ENCODE results near the gene PFAS.
"Not testable (repeated sequence)": the region's sequence is repeated elsewhere in the genome, so short reads cannot be mapped to it uniquely, and the experiment has no call there.

The PFAS gene

DNA sequence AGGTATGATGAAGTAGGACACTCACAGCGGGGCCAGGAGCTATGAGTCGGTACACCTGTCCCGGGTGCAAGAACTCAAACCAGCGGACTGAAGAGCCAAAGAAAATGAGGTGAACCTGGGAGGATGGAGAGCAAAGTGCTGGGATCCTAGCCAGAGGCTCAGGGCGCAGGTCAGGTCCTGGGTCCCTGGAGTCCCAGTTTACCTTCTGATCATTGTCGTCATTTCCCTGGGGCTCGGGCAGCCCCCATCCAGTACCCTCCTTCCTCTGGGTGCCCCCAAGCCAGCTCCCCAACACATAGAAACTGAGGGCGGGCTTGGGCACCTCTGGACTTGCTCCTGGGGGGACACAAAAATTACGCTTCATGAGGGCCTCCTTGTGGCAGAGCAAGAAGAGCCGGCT, 17.4 kb upstream of the PFAS start:
- no peak for DNase-seq

DNA sequence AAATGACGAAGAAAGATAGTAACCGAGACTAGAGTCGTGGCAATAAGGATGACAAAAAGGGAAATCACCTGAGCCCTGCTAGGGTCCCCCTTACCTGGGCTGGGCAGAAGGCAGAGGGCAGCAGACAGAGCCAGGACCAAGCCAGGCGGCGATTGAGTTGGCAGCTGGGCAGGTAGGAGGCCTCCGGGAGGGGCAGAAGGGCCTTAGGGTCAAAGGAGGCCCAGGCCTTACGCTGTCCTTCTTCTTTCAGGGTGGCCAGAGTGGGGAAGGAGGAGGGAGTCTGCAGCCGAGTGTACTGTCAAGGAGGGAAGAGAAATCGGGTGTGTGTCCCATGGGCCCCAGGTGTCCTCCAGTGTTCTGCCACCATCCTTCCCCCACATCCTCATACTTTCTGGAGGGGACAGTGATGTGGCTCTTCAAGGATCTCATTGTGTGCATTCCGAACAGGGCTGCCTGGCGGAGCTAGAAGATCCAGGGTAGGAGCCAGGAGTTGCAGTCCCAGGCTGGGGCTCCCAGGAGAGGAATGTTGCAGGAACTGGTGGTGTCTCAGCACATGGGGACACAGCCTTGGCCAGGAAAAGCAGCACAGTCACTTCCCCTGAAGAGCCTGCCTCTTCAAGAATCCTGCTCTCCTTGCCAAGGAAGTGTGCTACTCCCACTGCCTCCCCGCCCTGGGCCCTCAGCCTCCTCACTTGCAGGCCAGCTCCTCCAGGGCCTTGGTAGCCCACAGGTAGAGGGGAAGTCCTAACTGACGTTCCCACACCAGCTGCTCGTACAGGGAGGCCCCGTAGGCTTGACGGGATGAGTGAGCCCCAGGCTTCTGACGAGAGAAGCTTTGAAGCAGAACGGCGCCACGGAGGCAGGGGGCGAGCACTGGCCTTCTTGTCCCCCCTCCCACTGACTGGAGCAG, 14.5 kb upstream of the PFAS start:
- no peak for DNase-seq

DNA sequence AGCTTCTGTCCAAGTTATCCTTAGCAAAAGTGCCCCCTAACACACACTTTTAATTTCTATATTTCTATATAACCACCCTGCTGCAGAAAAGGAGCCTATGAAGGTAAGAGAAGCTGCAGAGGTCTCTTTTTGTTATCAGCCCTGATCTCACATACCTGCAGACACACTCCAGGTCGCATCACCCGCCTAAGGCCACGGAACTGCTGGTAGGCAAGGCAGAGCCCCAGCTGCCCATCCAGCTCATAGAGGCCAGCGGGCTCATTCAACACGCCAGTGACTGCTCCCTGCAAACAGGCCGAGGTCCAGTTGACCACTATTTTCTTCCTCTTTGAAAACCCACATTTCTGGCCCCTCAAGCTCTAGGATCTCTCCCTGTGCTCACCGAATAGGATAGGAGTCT, 13.4 kb upstream of the PFAS start:
- no peak for DNase-seq

DNA sequence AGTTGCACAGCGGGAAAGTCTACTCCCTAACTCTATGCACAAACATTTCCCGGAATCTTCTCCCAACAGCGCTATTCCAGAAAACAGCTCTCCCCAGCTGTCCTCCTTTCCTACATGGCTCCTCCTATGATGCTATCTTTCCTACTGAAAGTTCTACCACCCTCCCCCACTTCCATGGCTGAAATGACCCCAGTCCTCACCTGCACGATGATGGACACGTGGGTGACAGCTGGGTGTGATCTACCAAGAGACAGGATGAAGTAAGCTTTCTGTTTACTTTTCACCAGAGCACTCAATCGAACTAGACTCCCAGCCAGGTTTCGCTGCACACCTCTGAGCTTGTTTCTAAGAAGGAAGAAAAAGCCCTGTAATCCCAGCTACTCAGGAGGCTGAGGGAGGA, 11.9 kb upstream of the PFAS start:
- no peak for DNase-seq

DNA sequence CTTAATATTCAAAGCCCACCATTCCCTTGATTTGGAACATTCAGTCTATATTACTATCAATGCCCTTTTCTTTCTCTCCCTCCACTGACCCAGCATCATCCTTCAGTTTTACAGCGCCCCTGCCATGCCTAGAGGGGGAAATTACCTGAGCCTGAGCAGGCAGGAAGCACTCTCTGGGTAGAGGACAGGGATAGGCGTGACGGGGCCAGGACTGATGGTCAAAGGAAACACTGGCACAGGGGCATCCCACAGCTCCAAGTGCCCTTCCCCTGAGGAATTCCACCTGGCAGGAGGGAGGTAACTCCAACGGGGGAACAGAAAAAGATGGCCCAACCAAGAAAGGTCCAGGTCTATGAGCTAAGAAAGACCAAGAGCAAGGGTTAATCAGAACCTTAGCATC, 11.2 kb upstream of the PFAS start:
- no peak for DNase-seq

DNA sequence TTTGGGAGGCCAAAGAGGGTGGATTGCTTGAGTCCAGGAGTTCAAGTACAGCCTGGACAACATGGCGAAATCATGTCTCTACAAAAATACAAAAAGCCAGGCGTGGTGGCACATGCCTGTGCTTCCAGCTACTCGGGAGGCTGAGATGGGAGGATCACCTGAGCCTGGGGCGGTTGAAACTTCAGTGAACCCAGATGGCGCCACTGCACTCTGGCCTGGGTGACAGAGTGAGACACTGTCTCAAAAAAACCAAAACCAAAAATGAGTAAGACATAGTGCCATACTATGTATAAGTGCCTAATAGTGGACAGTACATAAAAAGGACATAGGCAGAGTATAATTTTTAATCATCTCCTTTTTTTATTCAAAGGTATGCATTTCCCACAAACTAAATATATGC, 5.3 kb upstream of the PFAS start:
- peak; percentile 35 for DNase-seq

DNA sequence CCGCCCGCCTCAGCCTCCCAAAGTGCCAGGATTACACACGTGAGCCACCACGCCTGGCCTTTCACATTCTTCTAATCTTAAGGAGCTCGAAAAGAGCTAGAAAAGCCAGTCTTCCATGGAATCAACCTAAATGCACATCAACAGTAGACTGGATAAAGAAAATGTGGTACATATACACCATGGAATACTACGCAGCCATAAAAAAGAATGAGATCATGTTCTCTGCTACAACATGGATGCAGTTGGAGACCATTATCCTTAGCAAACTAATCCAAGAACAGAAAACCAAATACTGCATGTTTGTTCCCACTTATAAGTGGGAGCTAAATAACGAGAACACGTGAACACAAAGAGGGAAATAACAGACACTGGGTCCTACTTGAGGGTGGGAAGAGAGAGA, 4.3 kb upstream of the PFAS start:
- DNase-seq, result no peak

DNA sequence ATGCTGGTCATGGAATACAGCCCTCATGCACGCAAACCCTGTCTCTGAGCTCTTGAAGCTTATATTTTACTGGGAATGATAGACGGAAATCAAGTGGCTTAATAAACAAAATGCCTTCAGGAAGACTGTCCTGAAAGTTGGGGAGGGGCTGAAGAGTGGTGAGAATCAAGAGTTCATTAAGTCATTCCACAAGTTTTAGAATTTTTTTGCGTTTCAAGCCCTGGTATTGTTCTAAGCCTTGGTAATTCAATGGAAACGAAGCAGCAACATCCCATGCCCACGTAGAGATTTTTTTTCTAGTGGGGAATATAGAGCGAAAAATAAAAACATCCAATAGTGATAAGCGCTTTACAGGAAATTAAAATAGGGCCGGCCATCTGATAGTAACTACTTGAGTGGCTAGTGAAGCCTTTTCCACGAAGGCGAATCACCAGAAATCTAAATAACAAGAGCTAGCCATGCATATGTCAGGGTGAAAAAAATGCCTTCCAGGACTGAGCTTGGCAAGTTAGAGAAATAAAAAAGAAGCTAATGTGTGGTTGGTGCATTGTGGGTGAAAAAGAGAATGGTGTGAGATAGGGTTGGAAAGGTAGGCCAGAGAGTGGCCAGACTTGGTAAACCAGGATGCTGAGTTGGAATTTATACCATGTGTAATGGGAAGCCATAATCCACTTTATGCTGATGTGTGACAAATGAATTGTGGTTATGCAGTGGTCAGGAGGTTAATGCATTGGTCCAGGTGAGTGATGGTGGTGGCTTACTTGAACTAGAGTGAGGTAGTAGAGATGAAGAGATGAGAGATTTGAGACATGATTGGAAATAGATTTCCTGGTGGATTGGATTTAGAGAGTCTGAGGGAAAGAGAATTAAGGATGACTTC, 772 bp downstream of the PFAS start:
- no peak for DNase-seq

DNA sequence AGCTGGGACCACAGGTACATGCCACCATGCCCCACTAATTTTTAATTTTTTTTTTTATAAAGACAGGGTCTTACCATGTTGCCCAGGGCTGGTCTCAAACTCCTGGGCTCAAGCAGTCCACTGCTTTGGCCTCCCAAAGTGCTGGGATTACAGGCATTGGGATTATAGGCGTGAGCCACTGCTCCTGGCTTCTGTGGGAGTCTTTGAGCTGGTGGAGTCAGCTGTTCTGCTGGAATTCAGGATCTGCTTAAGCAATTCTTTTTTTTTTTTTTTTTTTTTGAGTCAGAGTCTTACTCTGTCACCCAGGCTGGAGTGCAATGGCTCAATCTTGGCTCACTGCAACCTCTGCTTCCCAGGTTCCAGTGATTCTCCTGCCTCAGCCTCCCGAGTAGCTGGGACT, 2.3 kb downstream of the PFAS start:
- not testable (repeated sequence) for DNase-seq

DNA sequence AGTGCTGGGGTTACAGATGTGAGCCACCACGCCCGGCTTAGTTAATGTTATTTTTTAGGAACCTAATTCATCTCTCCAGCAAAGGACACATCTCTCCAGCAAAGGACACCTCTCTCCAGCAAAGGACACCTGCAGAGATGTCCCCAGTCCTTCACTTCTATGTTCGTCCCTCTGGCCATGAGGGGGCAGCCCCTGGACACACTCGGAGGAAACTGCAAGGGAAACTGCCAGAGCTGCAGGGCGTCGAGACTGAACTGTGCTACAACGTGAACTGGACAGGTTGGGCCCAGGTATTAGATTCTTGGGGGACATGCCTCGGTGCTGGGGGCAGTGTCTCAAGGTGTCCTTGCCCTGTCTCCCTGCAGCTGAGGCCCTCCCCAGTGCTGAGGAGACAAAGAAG, 4.7 kb downstream of the PFAS start:
- DNase-seq, result no peak

DNA sequence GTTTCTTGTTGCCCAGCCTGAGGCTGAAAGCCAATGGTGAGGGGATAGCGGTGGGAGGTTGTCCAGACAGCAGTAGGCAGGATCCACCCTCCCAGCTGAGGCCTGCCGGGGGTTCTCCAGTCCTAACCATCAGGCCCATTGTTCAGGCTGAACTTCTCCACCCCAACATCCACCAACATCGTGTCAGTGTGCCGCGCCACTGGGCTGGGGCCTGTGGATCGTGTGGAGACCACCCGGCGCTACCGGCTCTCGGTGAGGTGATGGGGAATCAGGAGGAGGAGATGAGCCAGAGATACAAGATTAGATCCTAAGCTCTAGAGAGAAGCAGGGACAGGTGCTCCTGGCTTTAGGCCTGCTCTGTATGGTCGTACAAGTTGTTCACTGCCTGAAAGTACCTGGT, 5.8 kb downstream of the PFAS start:
- no peak for DNase-seq

DNA sequence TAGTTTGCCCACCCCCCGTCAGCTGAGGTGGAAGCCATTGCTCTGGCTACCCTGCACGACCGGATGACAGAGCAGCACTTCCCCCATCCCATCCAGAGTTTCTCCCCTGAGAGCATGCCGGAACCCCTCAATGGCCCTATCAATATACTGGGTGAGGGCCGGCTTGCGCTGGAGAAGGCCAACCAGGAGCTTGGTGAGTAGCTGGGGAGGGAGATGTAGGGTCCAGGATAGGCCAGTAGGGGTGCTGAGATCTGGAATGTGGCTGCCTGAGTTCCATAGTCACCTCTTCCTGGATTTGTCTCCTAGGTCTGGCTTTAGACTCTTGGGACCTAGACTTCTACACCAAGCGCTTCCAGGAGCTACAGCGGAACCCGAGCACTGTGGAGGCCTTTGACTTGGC, 6.4 kb downstream of the PFAS start:
- DNase-seq, result no peak

DNA sequence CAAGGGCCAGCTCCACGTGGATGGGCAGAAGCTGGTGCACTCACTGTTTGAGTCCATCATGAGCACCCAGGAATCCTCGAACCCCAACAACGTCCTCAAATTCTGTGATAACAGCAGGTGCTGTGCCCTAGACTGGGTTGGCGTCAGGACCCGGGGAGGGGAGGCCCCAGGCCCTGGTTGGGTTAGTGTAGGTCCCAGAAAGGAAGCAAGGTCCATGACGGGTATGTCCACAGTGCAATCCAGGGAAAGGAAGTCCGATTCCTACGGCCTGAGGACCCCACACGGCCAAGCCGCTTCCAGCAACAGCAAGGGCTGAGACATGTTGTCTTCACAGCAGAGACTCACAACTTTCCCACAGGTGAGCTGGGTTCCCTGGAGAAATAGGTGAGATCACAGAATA, 7.2 kb downstream of the PFAS start:
- no peak for DNase-seq

DNA sequence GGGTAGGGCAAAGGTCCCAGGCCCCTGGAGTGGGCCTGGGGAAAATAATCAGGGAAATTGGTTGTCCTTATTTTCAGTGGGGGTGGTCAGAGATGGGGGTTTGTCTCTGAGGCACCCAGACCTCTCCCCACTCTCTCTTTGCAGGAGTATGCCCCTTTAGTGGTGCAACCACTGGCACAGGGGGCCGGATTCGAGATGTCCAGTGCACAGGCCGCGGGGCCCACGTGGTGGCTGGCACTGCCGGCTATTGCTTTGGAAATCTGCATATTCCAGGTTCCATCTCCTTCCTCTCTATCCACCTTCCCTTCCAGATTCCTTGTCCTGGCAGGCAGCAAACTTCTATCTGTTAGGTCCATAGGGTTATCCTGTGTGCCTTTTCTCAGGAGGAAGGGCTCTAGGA, 7.6 kb downstream of the PFAS start:
- DNase-seq, result no peak

DNA sequence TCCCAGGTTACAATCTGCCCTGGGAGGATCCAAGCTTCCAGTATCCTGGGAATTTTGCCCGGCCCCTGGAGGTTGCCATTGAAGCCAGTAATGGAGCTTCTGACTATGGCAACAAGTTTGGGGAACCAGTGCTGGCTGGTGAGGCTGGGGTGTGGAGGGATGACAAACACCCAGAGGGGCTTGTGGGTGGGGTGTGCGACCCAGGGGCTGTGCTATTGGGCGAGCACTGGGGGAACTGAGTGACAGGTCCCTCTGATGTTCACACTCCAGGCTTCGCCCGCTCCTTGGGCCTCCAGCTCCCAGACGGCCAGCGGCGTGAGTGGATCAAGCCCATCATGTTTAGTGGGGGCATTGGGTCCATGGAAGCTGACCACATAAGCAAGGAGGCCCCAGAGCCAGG, 8.7 kb downstream of the PFAS start:
- DNase-seq, result no peak

DNA sequence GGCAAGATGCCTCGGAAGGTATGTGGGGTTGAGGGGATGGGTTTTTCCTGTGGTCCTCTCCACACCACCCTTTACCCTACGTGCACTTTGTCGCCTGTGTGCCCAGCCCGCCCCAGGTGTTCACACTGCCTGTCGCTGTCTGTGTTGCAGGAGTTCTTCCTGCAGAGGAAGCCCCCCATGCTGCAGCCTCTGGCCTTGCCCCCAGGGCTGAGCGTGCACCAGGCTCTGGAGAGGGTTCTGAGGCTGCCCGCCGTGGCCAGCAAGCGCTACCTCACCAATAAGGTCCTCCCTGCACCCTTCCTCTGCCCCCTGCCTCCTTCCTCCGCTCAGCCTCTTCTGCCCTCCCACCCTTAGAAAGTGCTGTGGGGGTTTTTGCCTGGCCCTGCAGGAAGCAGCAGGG, 15.2 kb downstream of the PFAS start:
- no peak for DNase-seq

DNA sequence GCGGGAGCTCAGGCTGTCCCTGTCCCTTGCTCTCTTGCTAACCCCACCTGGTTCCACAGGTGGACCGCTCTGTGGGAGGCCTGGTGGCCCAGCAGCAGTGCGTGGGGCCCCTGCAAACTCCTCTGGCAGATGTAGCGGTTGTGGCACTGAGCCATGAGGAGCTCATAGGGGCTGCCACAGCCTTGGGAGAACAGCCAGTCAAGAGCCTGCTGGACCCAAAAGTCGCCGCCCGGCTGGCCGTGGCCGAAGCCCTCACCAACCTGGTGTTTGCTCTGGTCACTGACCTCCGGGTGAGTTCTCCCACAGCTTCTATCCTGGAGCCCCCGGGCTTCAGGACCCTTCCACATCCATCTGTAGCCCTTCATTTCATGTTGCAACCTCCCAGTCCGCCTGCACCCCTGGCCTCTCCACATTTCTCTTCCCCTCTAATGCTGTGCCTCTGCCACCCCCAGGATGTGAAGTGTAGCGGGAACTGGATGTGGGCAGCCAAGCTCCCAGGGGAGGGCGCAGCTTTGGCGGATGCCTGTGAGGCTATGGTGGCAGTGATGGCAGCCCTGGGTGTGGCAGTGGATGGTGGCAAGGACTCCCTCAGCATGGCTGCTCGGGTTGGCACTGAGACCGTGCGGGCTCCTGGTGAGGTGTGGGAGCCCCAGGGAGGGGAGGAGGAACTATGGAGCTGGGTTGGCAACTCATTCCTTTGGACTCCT, 15.9 kb downstream of the PFAS start:
- DNase-seq, result no peak

DNA sequence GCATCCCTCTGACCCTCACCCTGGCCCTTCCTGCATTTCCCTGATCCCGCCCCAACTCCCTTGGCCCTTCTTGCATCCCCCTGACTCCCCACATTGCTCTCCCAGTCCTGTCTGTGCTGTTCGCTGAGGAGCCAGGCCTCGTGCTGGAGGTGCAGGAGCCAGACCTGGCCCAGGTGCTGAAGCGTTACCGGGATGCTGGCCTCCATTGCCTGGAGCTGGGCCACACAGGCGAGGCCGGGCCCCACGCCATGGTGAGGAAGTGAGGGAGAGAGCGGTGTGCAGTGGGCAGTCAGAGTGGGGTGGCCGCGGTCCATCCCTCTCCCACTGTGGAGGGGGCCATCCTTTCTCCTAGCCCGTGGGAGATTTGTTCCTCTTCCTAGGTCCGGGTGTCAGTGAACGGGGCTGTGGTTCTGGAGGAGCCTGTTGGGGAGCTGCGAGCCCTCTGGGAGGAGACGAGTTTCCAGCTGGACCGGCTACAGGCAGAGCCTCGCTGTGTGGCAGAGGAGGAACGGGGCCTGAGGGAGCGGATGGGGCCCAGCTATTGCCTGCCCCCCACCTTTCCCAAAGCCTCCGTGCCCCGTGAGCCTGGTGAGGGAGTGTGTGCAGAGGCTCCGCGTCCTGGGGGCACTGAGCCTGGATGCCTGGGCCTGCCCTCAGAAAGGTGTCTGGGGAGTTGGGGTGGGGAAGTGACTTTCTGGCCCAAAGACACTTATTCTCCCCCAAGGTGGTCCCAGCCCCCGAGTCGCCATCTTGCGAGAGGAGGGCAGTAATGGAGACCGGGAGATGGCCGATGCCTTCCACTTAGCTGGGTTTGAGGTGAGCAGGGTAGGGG, 17.8 kb downstream of the PFAS start:
- no peak for DNase-seq

DNA sequence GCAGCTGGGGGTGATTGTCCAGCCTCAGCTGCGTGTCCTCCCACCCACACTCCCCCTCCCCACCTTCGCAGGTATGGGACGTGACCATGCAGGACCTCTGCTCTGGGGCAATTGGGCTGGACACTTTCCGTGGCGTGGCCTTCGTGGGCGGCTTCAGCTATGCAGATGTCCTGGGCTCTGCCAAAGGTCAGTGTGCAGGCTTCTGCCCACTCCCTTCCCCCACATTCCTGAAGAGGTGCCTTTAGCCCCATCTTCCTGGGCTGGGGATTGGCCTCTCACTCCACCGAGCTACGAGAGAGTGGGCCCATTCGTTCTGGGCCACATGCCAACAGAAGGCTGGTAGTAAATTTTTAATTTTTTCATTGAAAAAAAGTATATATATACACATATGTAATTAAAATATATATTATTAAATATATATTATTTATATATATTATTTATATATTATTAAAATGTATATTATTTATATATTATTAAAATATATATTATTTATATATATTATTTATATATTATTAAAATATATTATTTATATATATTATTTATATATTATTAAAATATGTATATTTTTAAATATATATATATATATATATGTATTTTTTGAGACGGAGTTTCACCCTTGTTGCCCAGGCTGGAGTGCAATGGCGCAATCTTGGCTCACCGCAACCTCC, 18.5 kb downstream of the PFAS start:
- DNase-seq, result no peak

DNA sequence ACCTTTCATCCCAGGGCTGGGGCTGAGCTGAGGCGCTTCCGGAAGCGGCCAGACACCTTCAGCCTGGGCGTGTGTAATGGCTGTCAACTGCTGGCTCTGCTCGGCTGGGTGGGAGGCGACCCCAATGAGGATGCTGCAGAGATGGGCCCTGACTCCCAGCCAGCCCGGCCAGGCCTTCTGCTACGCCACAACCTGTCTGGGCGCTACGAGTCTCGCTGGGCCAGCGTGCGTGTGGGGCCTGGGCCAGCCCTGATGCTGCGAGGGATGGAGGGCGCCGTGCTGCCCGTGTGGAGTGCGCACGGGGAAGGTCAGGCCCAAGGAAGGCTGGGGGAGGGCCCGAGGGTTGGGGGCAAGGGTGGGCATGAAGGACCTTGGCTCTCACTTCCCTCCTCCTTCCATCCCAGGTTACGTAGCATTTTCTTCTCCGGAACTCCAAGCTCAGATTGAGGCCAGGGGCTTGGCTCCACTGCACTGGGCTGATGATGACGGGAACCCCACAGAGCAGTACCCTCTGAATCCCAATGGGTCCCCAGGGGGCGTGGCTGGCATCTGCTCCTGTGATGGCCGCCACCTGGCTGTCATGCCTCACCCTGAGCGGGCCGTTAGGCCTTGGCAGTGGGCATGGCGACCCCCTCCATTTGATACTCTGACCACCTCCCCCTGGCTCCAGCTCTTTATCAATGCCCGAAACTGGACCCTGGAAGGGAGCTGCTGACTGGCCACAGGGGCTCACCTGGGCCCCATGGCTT, 19.6 kb downstream of the PFAS start:
- DNase-seq, result no peak

DNA sequence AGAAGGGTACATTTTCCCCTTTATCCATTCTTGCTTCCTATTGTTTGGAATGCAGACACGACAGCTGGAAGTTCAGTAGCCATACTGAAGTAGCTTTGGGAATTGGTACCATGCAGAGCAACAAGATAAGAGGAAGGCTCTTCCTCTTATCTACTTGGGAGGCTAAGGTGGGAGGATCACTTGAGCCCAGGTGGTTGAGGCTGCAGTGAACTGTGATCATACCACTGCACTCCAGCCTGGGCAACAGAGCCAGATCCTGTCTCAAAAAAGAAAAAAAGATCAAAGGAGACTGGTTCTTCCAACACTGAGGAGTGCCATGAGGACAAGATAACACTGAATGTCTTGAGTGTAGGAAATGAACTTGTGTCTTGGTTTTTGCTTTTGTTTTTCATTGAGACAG, 23.3 kb downstream of the PFAS start:
- DNase-seq, result no peak
